HG03175 (cell line): ENCODE results near the gene DNM3.
"Not testable (repeated sequence)": the region's sequence is repeated elsewhere in the genome, so short reads cannot be mapped to it uniquely, and the experiment has no call there.

ENCODE experiments used
- ATAC-seq: cut with Tn5 transposase; IDR thresholded peaks from one replicate; pipeline ENCODE4 v1.9.1; 2021; ENCODE audit warnings: mild to moderate bottlenecking, moderate library complexity; ENCODE audit not compliant: unreplicated experiment

The DNM3 gene

GRCh38 chr1:172343240-172344160, 502.2 kb downstream of the DNM3 start:
- ATAC-seq: peak; percentile 20

DNA sequence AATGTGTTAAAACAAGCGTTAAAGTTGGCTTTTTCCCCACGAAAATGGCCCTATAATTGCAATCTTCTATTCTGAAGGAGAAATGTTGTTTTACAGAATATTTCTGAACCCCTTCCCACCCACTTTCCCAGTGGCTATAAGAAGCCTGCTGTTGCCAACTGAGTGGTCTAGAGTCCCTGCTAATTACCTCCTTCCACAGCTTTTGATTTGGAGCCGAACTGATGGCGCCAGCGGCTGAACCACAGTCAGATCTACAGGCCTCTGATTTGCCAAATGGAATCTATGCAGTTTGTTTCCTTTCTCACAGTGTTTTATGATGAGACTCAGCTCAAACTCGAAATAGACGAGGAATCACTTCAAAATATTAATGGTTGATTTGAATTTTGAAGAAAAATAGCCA, 503.1 kb downstream of the DNM3 start:
- no peak for ATAC-seq

DNA sequence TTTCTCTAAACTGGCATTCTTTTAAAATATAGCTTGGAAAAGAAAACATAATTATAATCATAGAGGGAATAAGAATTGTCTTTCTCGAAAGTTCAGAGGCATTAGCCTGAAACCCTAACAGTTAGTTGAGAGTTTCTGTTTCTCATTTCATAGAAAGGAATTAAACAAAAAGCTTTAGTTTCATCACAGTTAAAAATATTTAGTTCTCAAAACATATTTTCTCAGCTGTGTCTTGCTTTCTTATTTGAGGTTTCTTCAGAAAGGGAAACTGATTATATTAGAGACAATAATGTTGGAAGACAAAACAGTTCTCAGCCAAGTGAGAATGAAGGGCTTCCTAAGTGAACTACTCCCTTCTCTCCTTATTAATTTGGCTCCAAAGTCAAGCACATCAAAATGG, 503.8 kb downstream of the DNM3 start:
- ATAC-seq: no peak

DNA sequence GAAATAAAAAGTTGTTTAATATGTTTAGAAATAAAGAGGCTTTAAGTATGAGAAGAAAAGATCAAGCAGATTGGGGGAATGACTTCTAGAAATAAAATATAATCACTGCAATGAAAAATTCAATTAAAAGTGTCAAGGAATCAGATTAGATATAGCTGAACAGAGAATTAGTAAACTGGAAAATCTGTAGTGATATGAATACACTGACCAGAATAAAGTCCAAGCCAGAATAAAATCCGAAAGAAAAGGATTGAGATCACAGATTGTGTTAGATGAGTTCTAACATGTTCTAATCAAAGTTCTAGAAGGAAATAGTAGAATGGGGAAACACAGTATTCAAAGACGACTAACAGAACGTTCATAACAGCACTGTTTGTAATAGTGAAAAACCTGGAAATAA, 506.1 kb downstream of the DNM3 start:
- no peak for ATAC-seq

GRCh38 chr1:172350856-172351255, 509.6 kb downstream of the DNM3 start:
- ATAC-seq: no peak

GRCh38 chr1:172351346-172351745, 510.0 kb downstream of the DNM3 start:
- no peak for ATAC-seq

GRCh38 chr1:172351754-172352161, 510.5 kb downstream of the DNM3 start:
- no peak for ATAC-seq

DNA sequence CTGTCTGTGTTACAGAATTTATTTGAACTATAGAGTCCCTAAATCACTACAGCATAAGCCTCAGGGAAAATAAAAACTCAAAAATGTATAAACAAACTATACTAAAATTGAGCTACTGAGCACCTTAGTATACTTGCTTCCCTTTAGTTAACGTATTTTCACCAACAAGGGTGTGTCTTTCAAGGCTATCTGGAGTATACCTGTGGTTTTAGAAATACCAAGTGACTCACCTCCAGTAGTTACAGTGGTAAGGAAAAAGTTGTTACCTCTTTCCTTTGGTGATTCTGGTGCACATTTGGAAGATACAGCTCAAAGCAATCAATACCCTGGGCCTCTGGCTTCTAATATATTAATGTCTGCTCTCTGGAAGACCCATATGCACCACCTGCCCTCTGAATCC, 511.1 kb downstream of the DNM3 start:
- ATAC-seq: no peak

GRCh38 chr1:172354291-172355274, 513.3 kb downstream of the DNM3 start:
- ATAC-seq: no peak

DNA sequence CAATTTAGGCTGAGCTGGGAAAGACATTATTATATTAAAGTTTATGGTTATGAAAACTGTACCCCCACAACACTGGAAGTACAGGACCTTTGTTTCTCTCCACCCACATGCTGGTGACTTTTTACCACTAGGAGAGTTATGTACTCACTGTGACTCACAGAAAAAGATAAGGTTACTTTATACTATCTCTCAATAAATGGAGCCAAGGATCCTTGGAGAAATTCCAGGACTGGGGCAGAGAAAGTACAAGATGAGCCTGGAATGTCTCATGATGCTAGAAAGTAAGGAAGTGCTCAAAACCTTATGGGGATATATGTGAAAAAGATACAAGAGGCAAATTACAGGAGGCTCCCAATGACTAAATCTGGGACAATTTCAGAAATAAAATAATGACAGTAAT, 515.3 kb downstream of the DNM3 start:
- no peak for ATAC-seq

- peak; percentile 27 for ATAC-seq
Measured at GRCh38 chr1:172357753-172358385, 516.6 kb downstream of the DNM3 start.

DNA sequence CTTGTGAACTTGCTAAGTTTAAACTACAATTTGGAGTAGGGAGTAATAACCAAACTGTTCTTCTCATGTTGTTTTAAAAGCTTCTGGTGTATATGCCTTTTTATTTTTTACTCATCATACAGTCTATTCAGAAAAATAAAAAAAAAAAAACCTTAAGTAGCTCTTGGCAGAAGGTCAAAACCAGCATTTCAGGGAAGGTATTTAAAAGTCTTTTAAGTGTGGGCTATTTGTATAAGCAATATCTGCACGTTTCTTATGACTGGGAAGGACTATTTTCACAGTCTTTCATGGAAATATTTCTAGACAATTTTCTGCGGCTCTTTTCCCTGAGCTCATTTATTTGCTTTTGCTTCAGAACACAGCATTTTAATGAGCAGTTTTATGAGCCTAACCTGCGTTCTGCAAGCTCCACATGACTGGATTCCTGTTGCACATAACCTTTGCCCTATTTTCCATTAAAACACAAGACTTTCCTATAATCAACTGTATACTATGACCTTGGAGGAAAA, 518.2 kb downstream of the DNM3 start:
- ATAC-seq: no peak

DNA sequence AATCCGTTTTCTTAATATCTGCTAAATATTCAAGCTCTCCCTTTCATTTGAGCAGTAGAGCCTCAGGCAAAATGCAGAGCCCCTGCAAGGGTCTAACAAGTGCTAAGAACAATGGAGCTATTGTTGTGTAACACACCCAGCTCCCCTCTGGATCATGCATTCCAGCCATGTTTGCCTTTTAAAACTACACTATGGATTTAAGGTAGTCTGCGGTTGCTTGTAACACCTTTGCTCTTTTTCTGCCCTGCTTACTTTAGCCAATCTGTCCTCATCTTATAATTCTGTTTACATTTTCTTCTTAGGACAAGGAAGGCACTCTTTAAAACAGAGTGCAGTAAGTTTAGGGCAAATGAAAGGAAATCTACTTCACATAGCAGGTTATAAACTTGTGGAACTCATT, 519.2 kb downstream of the DNM3 start:
- ATAC-seq: no peak

- no peak for ATAC-seq
Measured at GRCh38 chr1:172360985-172361384, 519.7 kb downstream of the DNM3 start.

DNA sequence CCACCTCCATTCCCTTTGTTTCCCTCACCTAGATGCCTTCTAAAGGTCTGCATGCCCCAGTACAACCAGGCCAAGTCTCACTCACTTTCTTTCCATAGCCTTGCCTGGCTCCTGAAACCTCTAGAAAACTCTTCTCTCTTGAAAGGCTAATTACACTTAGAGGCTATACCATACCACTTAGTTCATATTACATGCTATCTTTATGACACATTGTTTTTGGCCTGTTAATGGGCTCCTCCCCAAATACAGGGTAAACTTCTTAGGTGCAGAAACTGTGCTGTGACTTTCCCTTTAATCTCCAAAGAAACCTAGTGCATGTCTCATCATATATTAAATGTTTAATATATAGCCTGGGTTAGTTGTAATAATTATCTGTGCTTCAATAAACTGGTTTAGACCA, 522.6 kb downstream of the DNM3 start:
- ATAC-seq: no peak

- ATAC-seq: not testable (repeated sequence)
Measured at GRCh38 chr1:172371646-172372045, 530.3 kb downstream of the DNM3 start.

GRCh38 chr1:172373864-172374263, 532.6 kb downstream of the DNM3 start:
- no peak for ATAC-seq

DNA sequence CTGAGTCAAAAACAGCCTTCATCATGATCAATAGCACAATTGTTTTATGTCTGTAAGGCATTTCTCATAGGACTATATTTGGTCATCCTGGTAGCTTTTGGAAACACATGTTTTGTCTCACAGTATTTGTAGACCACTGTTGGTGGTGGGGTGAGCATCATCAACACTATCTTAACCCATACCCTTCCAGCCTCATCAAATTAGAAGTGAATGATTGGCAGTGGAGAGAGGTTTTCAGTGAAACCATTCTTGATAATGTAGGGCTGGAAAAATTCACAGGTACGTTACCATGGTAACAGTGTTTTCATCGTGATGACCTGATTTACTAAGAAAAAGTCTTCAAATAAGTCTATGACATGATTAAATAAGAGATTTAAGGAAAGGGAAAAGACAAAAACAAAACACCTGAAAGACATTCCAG, 533.9 kb downstream of the DNM3 start:
- ATAC-seq: no peak

GRCh38 chr1:172376431-172376830, 535.1 kb downstream of the DNM3 start:
- ATAC-seq: no peak

DNA sequence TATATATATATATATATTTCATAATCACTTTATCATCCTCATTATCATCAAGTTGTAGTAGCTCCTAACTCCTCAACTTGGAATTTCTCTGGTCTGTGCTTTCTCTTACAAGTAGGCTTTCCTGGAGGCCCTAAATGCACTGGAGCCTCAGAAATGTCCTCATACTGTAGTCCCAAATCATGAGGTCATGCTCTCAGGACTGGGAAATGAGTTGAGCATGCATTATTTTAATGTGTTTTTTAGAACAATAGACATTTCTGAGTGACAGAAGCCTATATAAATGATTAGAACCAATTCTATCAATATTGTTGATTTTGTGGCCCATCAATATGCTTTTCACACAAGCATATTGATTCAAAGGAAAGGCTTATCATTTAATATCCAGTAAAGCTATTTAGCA, 536.3 kb downstream of the DNM3 start:
- no peak for ATAC-seq
